HepG2 (cell line): Measurements from ENCODE around the gene ZNF341. TPM values are rescaled to one million over a fixed set of nuclear protein-coding genes. Genes with fewer than 3 reads are reported as not detected.

Experiments
- ARID5B ChIP-seq: IDR thresholded peaks from 2 replicates; pipeline ENCODE4 v1.4.0; 2020; ENCODE audit warnings: mild to moderate bottlenecking, missing genetic modification reagents
- BRCA1 ChIP-seq: sonication (generic); formaldehyde crosslinking; IDR thresholded peaks from 2 replicates; pipeline ENCODE4 v1.4.0; 2020; ENCODE audit warnings: missing genetic modification reagents
- CBX2 ChIP-seq, 2 experiments: fragments of 200-600 bp in 1 of 2; sonication (generic); formaldehyde crosslinking in 1 of 2; IDR thresholded peaks; 2 replicates each; pipeline versions ENCODE4 v1.7.0 to v1.8.1; 2018 to 2022; ENCODE audit warnings: low read depth in 2 of 2, low read length in 1 of 2, mild to moderate bottlenecking in 1 of 2, missing genetic modification reagents in 1 of 2
- ERF ChIP-seq: IDR thresholded peaks from 2 replicates; pipeline ENCODE4 v1.6.1; 2018; ENCODE audit warnings: missing biosample characterization, missing genetic modification reagents
- IKZF4 ChIP-seq: sonication (generic); formaldehyde crosslinking; IDR thresholded peaks from 2 replicates; pipeline ENCODE4 v1.5.1; 2020; ENCODE audit warnings: borderline replicate concordance, mild to moderate bottlenecking, low read depth, missing genetic modification reagents; ENCODE audit errors: not compliant biosample characterization
- MXD1 ChIP-seq: sonication (generic); formaldehyde crosslinking; IDR thresholded peaks from 2 replicates; pipeline ENCODE4 v1.4.0; 2020; ENCODE audit warnings: mild to moderate bottlenecking, missing genetic modification reagents
- NCOA2 ChIP-seq: sonication (generic); formaldehyde crosslinking; IDR thresholded peaks from 2 replicates; pipeline ENCODE4 v1.8.0; 2022; ENCODE audit warnings: inconsistent platforms
- SRF ChIP-seq: IDR thresholded peaks from 2 replicates; pipeline ENCODE4 v1.6.1; 2011; ENCODE audit warnings: mild to moderate bottlenecking, low read depth, low read length, moderate library complexity
- SRSF9 ChIP-seq: fragments of 200-400 bp; formaldehyde crosslinking; IDR thresholded peaks from 2 replicates; pipeline ENCODE4 v1.6.1; 2018; ENCODE audit warnings: borderline replicate concordance, mild to moderate bottlenecking, low read depth, low read length; ENCODE audit not compliant: insufficient read depth, poor library complexity, severe bottlenecking
- TCF12 ChIP-seq, 2 experiments: fragments of 450-650 bp in 1 of 2; sonication (generic) in 1 of 2; formaldehyde crosslinking in 1 of 2; IDR thresholded peaks; 2 replicates each; pipeline versions ENCODE4 v1.6.1 to v1.8.0; 2017 to 2022; ENCODE audit warnings: antibody characterized with exemption in 1 of 2, mild to moderate bottlenecking in 1 of 2, missing genetic modification reagents in 1 of 2, moderate library complexity in 1 of 2
- TEAD2 ChIP-seq: sonication (generic); formaldehyde crosslinking; IDR thresholded peaks from 2 replicates; pipeline ENCODE4 v1.9.0; 2021; ENCODE audit warnings: missing genetic modification reagents
- TOE1 ChIP-seq: sonication (generic); formaldehyde crosslinking; IDR thresholded peaks from 2 replicates; pipeline ENCODE4 v1.4.0; 2020; ENCODE audit warnings: mild to moderate bottlenecking, missing genetic modification reagents
- TP53 ChIP-seq: sonication (generic); formaldehyde crosslinking; conservative IDR thresholded peaks from 2 replicates; pipeline ENCODE4 v1.4.0; 2020; ENCODE audit warnings: missing genetic modification reagents
- YY1 ChIP-seq: IDR thresholded peaks from 2 replicates; pipeline ENCODE4 v1.6.1; 2011; ENCODE audit warnings: low read length, low read depth, moderate library complexity, mild to moderate bottlenecking; ENCODE audit not compliant: insufficient read depth, insufficient replicate concordance
- ZBTB21 ChIP-seq: sonication (generic); formaldehyde crosslinking; IDR thresholded peaks from 2 replicates; pipeline ENCODE4 v1.4.0; 2020; ENCODE audit warnings: missing genetic modification reagents
- ZNF18 ChIP-seq: sonication (generic); formaldehyde crosslinking; IDR thresholded peaks from 2 replicates; pipeline ENCODE4 v1.8.0; 2022; ENCODE audit warnings: mild to moderate bottlenecking, missing genetic modification reagents; ENCODE audit not compliant: insufficient replicate concordance
- ZNF234 ChIP-seq: sonication (generic); formaldehyde crosslinking; conservative IDR thresholded peaks from 2 replicates; pipeline ENCODE4 v1.5.1; 2020; ENCODE audit warnings: mild to moderate bottlenecking, missing genetic modification reagents
- ZNF777 ChIP-seq: sonication (generic); formaldehyde crosslinking; IDR thresholded peaks from 2 replicates; pipeline ENCODE4 v1.4.0; 2020; ENCODE audit warnings: missing genetic modification reagents
- ZXDC ChIP-seq: sonication (generic); formaldehyde crosslinking; IDR thresholded peaks from 2 replicates; pipeline ENCODE4 v1.5.0; 2020; ENCODE audit warnings: mild to moderate bottlenecking, missing genetic modification reagents
- polyA plus RNA-seq, 8 experiments: library from polyadenylated mRNA; depleted of rRNA in 3 of 8; stranded (reverse) in 7 of 8; unstranded in 1 of 8; fragments of >200 nt; fragmentation: Illumina TruSeq in 4 of 8; extraction: Trizol in 4 of 8; gene quantifications; 2 replicates each; pipeline versions ENCODE4 v1.2.1 to v1.2.3, GENCODE V29; 2011 to 2016; ENCODE audit warnings: low read depth in 4 of 8, missing spikeins in 1 of 8, mixed read lengths in 1 of 8; ENCODE audit not compliant: insufficient read depth in 1 of 8
- total RNA-seq, 5 experiments: library from RNA; depleted of rRNA; stranded (reverse); fragments of >200 nt; fragmentation: Illumina TruSeq; extraction: Trizol; gene quantifications; 2 replicates each; pipeline ENCODE4 v1.2.3, GENCODE V29; 2016; ENCODE audit warnings: low read depth in 1 of 5

The ZNF341 gene
- total and polyA plus RNA-seq, 2 of the 13 experiments (the other 11 are each of a cell fraction or from before 2014, with no cell fraction given), result 1.1 to 2.2 TPM

GRCh38 chr20:33686100-33686983, 45.5 kb upstream of the ZNF341 start, which contains the start of gene E2F1 (continued):
- TF ChIP-seq MXD1 (CRISPR knock-in tag) (peak; percentile 93), ARID5B (peak; percentile 60), TEAD2 (CRISPR knock-in tag) (peak; percentile 75; the same call in 1 of the 2 replicates), SRSF9 (no peak), NCOA2 (CRISPR knock-in tag) (peak; percentile 70), YY1 (peak; percentile 69), ZBTB21 (CRISPR knock-in tag) (0 out of 2 replicates have a peak, but pooled peaks have one; percentile 24), TP53 (CRISPR knock-in tag) (no peak), BRCA1 (CRISPR knock-in tag) (no peak), ZXDC (CRISPR knock-in tag) (no peak; the same call in 1 of the 2 replicates), TCF12 (IDR thresholded peaks at IDR 0.05) (no peak), TCF12 (CRISPR knock-in tag; IDR thresholded peaks at IDR 0.05) (peak; percentile 23; the same call in 1 of the 2 replicates), IKZF4 (CRISPR knock-in tag) (peak; percentile 29), CBX2 (IDR thresholded peaks at IDR 0.05; ENCODE audit: low read depth, low read length) (no peak), CBX2 (CRISPR knock-in tag; IDR thresholded peaks at IDR 0.05; ENCODE audit: low read depth) (no peak), ERF (peak; percentile 74), ZNF18 (CRISPR knock-in tag) (no peak), TOE1 (0 out of 2 replicates have a peak, but pooled peaks have one; percentile 42), ZNF777 (CRISPR knock-in tag) (peak; percentile 56; the same call in 1 of the 2 replicates), ZNF234 (CRISPR knock-in tag) (no peak), SRF (peak; percentile 10; the same call in 1 of the 2 replicates)
